GM19397 (cell line): ENCODE data around the gene APC2.
"Not testable (repeated sequence)": the region's sequence is repeated elsewhere in the genome, so short reads cannot be mapped to it uniquely, and the experiment has no call there.

Experiments used
- ATAC-seq: cut with Tn5 transposase; IDR thresholded peaks from one replicate; pipeline ENCODE4 v1.9.1; 2021; ENCODE audit warnings: mild to moderate bottlenecking, moderate library complexity; ENCODE audit not compliant: unreplicated experiment

The APC2 gene

DNA sequence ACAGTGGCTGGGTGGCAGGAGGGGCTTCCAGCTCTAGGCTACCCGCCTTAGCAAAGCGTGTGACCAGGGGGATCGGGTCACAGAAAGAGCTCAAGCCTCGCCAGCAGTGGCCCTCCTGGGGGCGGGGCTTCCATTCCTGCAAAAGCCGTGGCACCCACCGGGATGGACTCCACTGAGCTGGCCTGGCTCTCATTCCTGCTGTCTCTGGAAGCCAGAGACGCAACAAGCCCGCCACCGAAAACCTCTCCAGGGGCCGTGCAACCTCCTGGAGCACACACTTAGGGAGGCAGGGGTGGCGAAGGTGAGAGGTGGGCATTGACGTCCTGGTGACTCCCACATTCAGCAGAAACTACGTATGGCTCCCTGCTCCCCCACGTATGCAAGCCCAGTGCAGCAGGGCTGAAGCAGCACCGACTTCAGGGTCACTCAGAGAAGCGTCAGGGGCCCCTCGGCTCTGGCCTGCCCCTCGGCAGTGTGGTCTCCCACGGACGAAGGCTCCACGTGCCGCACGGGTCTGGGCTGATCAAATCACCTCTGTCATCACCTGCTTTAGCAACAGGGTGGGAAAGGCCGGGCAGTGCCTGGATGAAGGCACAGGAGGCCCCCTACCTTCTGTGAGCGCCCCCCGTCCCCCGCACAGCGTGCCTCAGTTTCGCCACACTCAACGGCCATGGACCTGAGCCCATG, 26.0 kb downstream of the APC2 start:
- no peak for ATAC-seq

DNA sequence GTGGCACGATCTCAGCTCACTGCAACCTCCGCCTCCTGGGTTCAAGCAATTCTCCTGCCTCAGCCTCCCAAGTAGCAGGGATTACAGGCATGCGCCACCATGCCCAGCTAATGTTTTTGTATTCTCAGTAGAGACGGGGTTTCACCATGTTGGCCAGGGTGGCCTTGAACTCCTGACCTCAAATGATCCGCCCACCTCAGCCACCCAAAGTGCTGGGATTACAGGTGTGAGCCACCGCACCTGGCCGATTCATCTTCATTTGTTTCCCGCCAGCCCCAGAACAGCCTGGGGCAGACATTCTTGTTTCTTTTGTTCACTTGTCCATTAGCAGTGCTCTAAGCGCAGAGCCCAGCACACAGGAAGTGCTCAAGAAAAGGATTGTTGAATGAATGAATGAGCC, 27.1 kb downstream of the APC2 start:
- ATAC-seq: not testable (repeated sequence)

DNA sequence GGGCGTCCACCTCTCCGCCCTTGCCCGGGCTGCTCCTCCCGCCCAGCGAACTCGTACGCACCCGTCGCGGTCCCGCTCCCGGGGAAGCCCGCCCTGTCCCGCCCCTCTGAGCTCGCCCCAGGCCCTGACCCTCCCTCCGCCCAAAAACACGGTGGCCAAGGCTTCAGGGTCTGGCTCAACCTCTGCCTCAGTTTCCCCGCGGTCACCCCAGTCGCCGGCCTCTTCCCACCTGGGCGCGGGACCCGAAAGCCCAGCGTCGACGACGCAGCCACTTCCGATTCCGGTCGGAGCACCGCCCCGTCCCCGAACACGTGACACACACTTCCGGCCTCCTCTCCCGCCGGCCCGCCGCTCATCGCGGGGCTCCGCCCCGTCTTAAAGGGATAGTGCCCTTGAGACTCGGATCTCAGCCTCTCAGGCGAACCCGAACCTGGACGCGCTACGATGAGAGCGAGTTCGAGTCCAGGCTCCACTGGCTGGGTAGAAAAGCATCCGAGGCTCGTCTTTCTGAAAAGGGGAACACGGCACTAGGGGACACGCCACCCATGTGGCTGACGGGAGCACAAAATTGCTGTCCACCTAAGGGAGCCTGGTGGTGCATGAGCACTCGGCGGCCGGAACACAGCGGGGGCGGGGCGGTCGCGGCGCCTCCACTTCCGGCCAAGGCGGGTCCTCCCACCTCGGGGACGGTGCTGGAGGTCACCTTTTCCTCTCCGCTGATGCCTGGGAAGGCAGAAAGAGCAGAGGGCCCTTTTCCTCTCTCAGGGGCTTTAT, 29.2 kb downstream of the APC2 start, which contains the start of gene C19orf25:
TSS of gene C19orf25 (minus strand) at position 282 of the 774 bp plus-strand sequence. CDS start 312 bp downstream, outside the sequence.
- peak; percentile 88 for ATAC-seq

DNA sequence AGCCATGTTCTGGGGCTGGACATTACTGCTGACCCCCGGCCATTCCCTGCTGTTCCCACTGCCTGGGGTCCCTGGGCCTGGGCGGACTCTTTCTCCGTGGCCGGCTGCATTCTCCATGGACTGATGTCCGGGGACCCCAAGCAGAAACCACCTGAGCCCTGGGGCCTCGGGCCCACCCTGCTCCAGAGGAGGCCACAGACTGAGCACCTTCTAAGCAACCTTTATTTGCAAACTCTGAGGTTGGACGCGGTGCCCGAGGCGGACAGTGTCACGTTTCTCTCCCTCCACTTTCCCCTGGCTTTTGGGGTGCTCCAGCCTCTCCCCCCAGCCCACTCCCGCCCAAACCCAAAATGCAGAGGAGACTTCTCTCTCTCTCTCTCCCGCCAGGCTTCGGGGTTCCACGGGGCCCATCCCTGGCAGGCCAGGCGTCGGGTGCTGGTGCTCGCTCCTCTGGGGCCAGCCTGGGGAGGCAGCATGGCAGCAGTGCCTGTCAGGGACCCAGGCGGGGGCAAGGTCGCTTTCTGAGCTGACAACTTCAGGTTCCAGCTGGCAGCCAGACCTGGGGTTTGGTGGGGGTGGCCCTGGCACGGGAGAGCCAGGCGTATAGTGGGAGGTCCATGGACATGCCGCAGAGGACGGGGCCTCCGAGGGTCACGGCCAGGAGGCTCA, 31.4 kb downstream of the APC2 start:
- ATAC-seq: no peak

DNA sequence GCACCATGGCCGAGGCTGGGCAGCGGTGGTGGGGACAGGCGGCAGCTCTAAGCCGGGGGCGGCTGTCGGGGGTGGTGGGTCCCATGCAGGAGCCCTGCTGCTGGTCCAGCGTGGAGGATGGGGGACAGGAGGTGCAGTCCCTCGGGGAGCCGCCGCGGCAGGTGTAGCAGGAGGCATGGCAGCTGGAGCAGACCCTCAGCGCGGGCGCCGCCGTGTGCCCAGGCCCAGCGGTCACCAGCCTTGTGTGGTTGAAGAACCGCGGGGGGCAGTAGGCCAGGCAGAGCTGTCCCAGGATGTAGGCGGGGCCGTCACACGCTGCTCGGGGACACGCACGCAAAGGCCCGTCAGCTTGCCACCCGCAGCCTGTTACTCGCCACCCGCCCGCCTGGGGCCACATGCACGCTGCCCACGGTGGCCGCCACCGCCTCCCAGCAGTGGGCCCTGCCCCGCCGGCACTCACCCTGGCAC, 32.0 kb downstream of the APC2 start:
- ATAC-seq: no peak

DNA sequence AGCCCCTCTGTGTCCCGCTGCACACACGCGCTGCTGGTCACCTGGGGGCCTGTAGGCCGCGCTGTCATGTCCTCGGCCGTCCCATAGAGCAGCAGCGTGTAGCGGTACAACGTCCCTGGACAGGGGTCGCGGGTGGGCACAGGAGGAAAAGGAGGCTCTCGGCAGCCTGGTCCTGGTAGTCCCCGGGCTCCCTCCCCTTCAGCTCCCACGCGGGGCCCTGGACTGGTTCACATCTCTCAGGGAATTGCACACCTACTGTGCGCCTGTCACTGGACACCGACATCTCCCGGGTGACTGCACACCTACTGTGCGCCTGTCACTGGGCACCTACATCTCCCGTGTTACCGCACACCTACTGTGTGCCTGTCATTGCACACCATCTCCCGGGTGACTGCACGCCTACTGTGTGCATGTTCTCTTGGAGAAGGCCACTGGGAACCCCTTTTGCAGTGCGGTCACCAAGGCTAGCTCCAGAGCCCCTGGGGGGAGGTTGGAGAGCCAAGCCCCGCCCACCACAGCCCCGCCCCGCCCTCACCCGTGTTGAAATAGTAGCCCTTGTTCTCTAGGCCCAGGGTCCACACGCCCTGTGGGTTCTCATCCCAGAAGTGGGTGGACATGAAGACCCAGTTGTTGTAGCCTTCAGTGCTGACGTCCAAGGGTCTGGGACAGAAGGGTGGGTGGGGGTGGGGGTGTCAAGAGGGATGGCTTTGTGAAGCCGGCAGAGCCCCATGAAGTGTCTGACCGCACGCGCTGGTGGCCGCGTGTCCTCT, 32.6 kb downstream of the APC2 start:
- no peak for ATAC-seq

DNA sequence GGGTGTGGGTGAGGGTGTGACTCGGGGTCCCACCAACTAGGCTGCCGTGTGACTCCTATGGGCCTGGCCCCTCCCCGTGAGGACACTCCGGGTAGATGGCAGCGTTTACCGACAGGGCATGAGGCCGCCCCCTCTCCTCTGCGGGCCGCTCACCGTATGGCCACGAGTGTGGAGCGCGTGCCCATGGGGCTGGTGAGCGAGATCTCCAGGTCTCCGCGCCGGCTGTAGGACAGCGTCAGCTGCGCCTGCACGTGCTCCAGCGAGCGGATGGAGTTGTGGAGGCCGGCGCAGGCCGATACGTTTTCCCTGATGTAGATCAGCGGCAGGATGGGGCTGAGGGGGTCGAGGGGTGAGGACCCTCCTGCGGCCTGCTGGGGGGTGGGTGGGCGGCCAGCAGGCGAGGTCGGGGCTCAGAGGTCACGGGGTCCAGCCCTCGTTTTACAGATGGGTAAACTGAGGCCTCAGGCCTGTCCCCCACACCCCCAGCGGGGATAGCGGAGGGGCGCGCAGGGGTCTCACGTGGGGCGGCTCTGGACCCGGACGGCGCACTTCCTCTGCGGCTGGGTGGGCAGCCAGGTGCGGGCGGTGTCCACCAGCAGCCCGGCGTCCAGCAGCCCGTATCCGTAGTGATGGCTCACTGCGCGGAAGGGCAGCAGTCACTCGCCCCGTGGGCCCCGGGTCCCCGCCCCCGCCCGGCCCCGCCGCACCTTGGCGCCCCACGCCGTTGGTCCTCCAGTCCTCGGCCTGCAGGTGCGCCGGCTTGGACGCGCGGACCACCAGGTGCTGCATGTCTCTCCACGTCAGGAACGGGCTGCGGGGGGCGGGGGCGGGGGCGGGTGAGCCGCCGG, 33.4 kb downstream of the APC2 start:
- no peak for ATAC-seq

DNA sequence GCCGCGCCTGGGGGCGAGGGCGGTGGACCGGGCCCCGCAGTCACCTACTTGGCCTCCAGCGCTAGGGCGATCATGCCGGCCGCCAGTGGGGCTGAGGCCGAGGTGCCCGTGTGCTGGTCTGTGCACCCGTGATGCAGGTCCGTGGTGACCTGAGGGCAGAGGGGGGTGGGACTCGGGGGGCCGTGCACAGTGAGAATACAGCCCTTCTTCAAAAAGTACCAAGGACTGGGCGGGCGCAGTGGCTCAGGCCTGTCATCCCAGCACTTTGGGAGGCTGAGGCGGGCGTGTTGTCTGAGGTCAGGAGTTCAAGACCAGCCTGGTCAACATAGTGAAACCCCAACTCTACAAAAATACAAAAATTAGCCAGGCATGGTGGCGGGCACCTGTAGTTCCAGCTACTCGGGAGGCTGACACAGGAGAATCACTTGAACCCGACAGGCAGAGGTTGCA, 34.1 kb downstream of the APC2 start:
- no peak for ATAC-seq

DNA sequence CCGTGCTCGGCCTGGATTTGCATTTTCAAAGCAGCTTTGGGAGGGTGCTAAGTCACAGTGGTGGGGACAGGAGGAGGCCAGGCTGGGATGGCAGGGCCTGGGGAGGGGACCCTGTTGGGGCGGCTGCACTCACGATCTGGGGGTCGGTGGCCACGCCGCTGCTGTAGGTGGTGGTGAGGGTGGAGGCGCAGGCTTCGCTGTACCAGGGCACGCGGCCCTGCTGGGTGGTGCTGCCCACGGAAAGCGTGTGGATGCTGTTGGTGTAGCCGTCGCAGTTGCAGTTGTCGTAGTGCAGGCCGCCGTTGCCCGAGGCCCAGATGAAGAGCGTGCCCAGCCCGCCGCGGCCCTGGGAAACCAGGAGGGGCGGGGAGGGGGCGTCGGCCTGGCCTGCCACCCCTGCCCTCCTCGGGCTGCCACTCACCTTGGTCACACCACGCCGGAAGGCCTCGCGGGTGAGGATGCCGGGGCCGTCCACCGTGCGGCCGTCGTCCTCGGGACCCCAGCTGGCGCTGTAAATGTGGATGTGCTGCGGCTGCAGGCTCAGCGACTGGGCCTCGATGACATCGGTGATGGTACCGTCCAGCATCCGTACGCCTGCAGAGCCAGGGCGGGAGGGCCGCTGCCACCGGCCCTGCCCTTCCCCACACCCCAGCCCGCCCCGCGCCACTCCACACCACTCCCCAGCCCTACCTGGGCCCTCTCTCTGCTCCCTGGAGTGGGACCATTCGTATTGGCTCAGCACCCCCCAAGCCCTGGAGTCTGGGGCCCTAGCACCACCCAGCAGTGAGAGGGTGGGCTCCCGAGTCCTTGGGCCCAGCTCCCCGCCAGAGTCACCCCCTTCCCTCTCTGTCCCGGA, 37.0 kb downstream of the APC2 start:
- ATAC-seq: no peak

DNA sequence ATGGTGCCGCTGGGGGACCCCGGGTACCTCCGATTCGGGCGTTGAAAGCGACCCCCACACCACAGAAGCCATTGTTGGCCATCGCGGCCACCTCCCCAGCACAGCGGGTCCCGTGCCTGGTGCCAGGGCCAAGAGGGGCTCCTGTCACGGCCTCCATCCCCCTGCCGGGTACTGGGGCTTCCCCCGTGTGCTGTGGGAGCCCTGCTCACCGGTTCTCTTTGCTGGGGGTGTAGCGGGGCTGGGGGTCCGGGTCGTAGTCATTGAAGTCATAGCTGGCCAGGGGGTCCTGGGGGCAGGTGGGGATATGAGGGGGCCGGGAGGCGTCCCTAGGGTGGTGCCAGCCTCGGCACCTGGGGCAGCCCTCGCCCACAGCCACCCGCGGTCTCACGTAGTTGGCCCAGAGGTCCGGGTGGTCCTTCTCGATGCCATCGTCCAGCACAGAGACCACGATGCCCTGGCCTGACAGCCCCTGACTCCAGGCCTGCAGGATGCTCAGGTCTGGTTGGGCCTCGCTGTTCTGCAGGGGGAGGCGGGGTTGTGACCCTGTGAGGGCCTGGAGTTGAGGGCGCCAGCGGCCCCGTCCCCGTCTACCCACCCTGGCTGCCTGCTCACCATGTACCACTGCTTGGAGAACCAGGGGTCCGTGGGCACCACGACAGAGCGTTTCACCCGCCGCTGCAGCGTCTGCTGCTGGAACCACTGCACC, 37.8 kb downstream of the APC2 start:
- ATAC-seq: no peak

DNA sequence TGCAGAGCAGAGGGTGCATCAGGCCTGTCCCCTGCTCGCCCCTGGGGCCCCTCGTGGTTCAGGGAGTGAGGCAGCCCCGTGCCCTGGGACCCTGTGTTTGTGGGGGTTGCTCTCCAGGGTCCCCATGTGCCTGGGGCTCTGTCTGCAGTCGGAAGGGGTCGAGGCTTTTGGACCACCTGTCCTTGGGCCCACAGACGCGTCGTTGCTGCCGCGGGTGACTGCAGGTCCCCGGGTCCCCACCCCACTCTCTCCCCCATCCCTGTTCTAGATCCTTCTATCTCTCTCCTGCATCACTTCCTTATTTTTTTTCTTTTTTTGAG, 38.3 kb downstream of the APC2 start:
- no peak for ATAC-seq

DNA sequence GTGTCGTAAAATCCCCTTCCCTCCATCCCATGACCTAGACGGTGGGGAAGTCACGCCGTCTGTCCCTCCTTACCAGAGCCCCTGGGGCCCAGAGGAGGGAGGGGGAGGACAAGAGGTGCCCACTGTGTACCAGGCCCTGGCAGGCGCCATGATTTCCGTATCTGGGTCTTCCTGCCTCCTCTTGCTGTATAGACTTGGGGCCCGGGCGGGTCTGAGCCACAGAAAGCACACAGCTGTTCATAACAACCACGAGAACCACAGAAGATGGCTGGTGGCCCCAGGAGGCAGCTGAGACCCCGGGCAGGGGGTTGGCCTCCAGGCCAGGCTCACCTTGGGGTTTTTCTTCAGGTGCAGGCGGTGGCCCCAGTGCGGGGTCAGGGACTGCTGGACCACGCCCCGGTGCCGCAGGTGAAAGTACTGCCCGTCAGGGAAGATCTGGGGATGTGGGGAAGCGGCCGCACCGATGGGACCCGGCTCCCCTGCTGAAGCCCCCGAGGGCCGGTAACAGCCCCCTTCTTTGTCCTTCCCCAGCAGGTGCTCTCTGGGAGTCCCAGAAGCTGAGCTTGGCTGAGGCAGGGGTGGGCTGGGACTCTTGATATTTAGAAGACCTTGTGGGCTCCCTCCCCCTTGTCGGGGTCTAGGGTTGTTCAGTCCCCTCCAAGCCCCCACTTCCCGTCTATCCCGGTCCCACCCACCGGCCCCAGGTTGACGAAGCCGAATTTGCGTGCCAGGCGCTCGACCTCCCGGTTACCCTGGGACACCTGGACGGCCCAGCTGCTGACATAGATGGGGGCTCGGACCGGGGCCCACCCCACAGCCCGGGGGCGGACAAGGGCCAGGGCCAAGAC, 39.8 kb downstream of the APC2 start:
- no peak for ATAC-seq

DNA sequence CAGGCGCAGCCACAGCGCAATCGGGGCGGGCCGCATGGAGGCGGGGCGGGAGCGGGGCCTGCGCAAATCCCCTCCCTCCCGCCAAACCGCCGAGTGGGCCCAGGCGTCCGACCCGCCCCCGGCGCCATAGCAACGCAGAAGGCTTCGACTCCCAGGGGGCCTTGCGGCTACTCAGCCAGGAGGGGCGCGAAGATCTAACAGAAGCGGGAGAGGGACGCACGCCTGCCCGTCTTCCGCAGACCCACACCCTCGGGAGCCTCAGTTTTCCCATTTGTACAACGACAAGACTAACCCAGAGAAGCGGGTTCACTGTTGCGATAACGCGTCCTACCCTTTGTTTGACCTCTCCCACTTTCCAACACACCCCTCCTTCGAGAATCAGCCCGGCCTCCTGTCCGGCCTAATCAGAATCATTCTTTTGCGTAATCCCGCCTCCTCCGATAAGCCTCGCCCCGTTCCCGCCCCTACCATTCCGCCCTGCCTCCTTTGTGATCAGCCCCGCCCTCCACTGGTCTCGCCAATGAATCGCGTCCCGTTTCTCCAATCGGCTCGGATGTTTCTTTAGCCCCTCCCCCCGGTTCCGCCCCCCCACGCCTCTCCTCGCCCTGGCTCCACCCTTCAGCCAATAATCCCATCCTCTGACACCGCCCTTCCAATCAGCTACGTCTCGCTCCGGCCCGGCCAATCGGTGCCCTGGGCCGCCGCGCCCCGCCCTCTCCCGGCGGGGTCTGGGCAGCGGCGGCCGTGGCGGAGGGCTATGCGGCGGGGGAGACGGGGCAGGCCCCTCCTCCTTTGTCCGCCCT, 40.6 kb downstream of the APC2 start, which contains the start of gene PCSK4:
TSS of gene PCSK4 (minus strand) at position 40 of the 803 bp plus-strand sequence. CDS start at position 36, 4 bp downstream.
- peak; percentile 78 for ATAC-seq

DNA sequence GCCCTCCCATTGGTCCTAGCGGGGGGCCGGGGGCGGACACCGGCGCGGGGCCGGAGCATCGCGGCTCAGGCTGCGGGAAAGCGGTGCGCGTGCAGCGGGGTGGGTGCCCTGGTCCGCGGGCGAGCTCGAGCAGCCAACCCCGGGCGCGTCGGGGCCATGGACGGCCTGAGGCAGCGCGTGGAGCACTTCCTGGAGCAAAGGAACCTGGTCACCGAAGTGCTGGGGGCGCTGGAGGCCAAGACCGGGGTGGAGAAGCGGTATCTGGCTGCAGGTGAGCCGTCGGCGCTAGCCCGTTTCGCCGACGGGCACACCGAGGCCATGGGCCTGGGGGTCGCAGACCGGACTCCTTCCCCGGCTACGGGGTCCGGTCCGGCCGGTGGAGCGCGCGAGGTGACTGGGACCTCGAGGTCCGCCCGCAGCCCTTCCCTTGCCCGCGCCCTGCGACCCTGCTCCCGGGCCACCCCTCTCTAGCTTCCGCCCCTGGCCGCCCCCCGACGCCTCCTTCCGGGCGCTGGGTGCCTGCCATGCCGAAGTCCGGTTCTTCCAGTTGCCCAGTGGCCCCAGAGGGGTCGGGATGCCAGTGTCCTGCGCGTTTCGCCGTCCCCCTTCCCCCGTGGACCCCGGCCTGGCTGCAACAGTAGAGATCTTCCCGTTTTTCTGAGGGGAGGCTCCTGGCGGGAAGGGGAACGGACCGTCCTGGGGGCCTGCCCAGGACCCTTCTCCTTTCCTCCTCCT, 41.4 kb downstream of the APC2 start, which contains the start of gene REEP6:
TSS of gene REEP6 (plus strand) at position 68 of the 735 bp plus-strand sequence. CDS start at position 157, 89 bp downstream.
- no peak for ATAC-seq

DNA sequence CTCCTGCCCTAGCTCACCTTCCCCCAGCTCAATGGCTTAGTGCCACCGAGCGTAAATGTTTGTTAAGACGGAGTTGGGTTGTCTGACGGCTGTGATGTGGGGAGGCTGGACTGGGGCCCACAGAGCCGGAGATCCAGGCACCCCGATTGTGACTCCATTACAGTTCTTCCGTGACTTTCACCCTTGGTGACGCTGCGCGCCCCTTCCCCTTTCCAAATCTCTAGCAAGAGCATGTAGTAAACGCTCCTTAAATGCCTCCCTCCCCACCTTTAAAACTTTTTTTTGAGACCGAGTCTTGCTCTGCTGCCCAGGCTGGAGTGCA, 41.9 kb downstream of the APC2 start:
- ATAC-seq: no peak

DNA sequence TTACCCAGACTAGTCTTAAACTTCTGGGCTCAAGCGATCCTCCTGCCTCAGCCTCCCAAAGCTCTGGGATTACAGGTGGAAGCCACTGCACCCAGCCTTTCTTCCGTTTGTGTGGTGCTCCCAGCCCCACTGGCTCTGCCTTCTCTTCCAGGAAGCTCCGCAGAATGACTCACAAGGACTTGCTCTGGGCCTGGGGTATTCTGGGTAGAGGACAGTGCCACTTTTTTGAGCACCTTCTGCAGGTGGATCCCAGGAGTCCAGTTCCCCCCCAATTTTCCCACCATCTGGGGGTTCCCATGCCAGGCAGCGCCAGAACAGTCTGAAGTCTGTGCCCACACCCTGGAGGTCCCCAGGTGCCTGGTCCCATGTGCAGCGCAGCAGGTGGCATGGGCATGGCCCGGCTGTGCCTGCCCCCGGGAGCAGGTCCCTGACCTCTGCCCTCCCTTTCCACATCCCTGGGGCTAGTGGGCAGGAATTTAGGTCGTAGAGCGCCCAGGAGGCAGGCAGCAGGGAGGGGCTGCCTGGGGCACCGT, 42.6 kb downstream of the APC2 start:
- no peak for ATAC-seq
